ENCODE results near the gene CCDC27.

DNA sequence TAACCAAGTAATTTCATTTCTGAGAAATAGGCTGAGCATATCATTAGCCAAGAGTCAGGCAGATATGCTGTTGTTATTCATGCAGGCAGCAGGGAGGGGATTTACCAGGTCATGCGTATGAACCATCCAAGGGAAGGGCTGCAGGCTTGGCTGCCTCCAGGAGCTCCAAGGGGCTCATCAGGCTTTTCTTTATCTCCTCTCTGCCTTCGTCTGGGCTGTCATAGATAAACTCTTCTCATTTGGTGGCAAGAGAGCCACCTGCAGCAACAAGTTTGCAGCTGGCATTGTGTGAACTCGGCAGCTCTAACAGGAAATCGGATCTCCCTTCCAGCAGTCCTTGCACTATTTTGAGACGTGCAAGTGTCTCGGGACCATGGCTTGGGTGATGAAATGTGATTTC, 7.5 kb downstream of the CCDC27 start:
- TF ChIP-seq, protein P1, sequence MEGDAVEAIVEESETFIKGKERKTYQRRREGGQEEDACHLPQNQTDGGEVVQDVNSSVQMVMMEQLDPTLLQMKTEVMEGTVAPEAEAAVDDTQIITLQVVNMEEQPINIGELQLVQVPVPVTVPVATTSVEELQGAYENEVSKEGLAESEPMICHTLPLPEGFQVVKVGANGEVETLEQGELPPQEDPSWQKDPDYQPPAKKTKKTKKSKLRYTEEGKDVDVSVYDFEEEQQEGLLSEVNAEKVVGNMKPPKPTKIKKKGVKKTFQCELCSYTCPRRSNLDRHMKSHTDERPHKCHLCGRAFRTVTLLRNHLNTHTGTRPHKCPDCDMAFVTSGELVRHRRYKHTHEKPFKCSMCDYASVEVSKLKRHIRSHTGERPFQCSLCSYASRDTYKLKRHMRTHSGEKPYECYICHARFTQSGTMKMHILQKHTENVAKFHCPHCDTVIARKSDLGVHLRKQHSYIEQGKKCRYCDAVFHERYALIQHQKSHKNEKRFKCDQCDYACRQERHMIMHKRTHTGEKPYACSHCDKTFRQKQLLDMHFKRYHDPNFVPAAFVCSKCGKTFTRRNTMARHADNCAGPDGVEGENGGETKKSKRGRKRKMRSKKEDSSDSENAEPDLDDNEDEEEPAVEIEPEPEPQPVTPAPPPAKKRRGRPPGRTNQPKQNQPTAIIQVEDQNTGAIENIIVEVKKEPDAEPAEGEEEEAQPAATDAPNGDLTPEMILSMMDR (IDR thresholded peaks at IDR 0.05): no peak
- TF ChIP-seq ZFX (IDR thresholded peaks at IDR 0.05; ENCODE audit: borderline replicate concordance): no peak

Measured in 22Rv1 (cell line).